A549 (cell line): ENCODE data around the gene AJUBA. TPM values are rescaled to one million over a fixed set of nuclear protein-coding genes. Genes with fewer than 3 reads are reported as not detected.

Experiments used
- CBX2 ChIP-seq: fragments of 200-600 bp; sonication (generic); IDR thresholded peaks from 2 replicates; pipeline ENCODE4 v1.6.1; 2016; ENCODE audit warnings: low read depth, mild to moderate bottlenecking, borderline replicate concordance
- CBX8 ChIP-seq: fragments of 200-600 bp; sonication (generic); IDR thresholded peaks from 2 replicates; pipeline ENCODE4 v1.6.1; 2016
- CEBPB ChIP-seq, 2 experiments: fragments of >200 bp in 1 of 2; sonication (Bioruptor Twin) in 1 of 2; formaldehyde crosslinking in 1 of 2; IDR thresholded peaks; 2 replicates each; pipeline ENCODE4 v1.6.1; 2012 to 2016
- CHD2 ChIP-seq: fragments of 150-350 bp; IDR thresholded peaks from 2 replicates; pipeline ENCODE4 v1.6.1; 2014; ENCODE audit warnings: low read length; ENCODE audit not compliant: partially characterized antibody
- CHD4 ChIP-seq: fragments of 200-600 bp; sonication (generic); IDR thresholded peaks from 2 replicates; pipeline ENCODE4 v1.6.1; 2016; ENCODE audit warnings: antibody characterized with exemption, mild to moderate bottlenecking, borderline replicate concordance
- CTCF ChIP-seq: fragments of >200 bp; sonication (Bioruptor Twin); formaldehyde crosslinking; IDR thresholded peaks from 3 replicates; pipeline ENCODE4 v1.5.1; 2016
- E2F6 ChIP-seq: IDR thresholded peaks from 2 replicates; pipeline ENCODE4 v1.6.1; 2012; ENCODE audit warnings: low read depth, borderline replicate concordance
- EHMT2 ChIP-seq: fragments of 200-600 bp; sonication (generic); IDR thresholded peaks from 2 replicates; pipeline ENCODE4 v1.6.1; 2016; ENCODE audit warnings: antibody characterized with exemption, low read depth, mild to moderate bottlenecking, moderate library complexity
- ELK1 ChIP-seq: fragments of 150-350 bp; IDR thresholded peaks from 2 replicates; pipeline ENCODE4 v1.6.1; 2014; ENCODE audit warnings: low read depth, mild to moderate bottlenecking, low read length
- EP300 ChIP-seq, 2 experiments: fragments of >200 bp; sonication (Bioruptor Twin); formaldehyde crosslinking; IDR thresholded peaks; 2 replicates in 1 of 2; 3 replicates in 1 of 2; pipeline ENCODE4 v1.6.1; 2016 to 2017
- ESRRA ChIP-seq: fragments of 150-350 bp; IDR thresholded peaks from 2 replicates; pipeline ENCODE4 v1.6.1; 2014; ENCODE audit warnings: mild to moderate bottlenecking, low read length, borderline replicate concordance
- FOSB ChIP-seq: fragments of 250-450 bp; sonication (Bioruptor Pico); IDR thresholded peaks from 2 replicates; pipeline ENCODE4 v1.5.0; 2020; ENCODE audit warnings: mild to moderate bottlenecking, moderate library complexity
- FOXS1 ChIP-seq: fragments of 250-450 bp; sonication (Bioruptor Pico); IDR thresholded peaks from 2 replicates; pipeline ENCODE4 v1.5.0; 2020; ENCODE audit warnings: mild to moderate bottlenecking, moderate library complexity
- HES2 ChIP-seq: fragments of >200 bp; sonication (Bioruptor Twin); formaldehyde crosslinking; IDR thresholded peaks from 2 replicates; pipeline ENCODE4 v1.6.1; 2016
- HEYL ChIP-seq: fragments of 250-450 bp; sonication (Bioruptor Pico); IDR thresholded peaks from 2 replicates; pipeline ENCODE4 v1.8.0; 2021; ENCODE audit warnings: mild to moderate bottlenecking, moderate library complexity
- HOXB13 ChIP-seq: fragments of 250-450 bp; sonication (Bioruptor Pico); IDR thresholded peaks from 2 replicates; pipeline ENCODE4 v1.5.0; 2020; ENCODE audit warnings: low read depth, mild to moderate bottlenecking, moderate library complexity
- HOXB5 ChIP-seq: fragments of 250-450 bp; sonication (Bioruptor Pico); IDR thresholded peaks from 2 replicates; pipeline ENCODE4 v1.5.0; 2020; ENCODE audit warnings: mild to moderate bottlenecking, moderate library complexity
- JUN ChIP-seq, 2 experiments: fragments of >200 bp; sonication (Bioruptor Twin); formaldehyde crosslinking; IDR thresholded peaks; 2 replicates in 1 of 2; 3 replicates in 1 of 2; pipeline ENCODE4 v1.6.1; 2016 to 2017
- KDM1A ChIP-seq: fragments of 200-600 bp; sonication (generic); IDR thresholded peaks from 2 replicates; pipeline ENCODE4 v1.6.1; 2016; ENCODE audit warnings: low read depth, mild to moderate bottlenecking
- MAX ChIP-seq: IDR thresholded peaks from 2 replicates; pipeline ENCODE4 v1.6.1; 2012
- MAZ ChIP-seq: fragments of 150-350 bp; IDR thresholded peaks from 2 replicates; pipeline ENCODE4 v1.6.1; 2014; ENCODE audit warnings: antibody characterized with exemption, low read depth, low read length, borderline replicate concordance
- NFE2L2 ChIP-seq: fragments of 150-350 bp; conservative IDR thresholded peaks from 2 replicates; pipeline ENCODE4 v1.6.1; 2014; ENCODE audit warnings: low read length
- PHF8 ChIP-seq: fragments of 200-600 bp; sonication (generic); IDR thresholded peaks from 2 replicates; pipeline ENCODE4 v1.6.1; 2016; ENCODE audit warnings: low read depth, mild to moderate bottlenecking, antibody characterized with exemption, moderate library complexity, borderline replicate concordance
- POLR2A ChIP-seq: IDR thresholded peaks from 2 replicates; pipeline ENCODE4 v1.6.1; 2012; ENCODE audit warnings: mild to moderate bottlenecking, low read length
- POLR2AphosphoS2 ChIP-seq: conservative IDR thresholded peaks from 2 replicates; pipeline ENCODE4 v1.6.1; 2012; ENCODE audit warnings: low read length, improper control_type of control experiment, inconsistent platforms
- RAD21 ChIP-seq, 2 experiments: fragments of >200 bp in 1 of 2; sonication (Bioruptor Twin) in 1 of 2; formaldehyde crosslinking in 1 of 2; IDR thresholded peaks in 1 of 2; conservative IDR thresholded peaks in 1 of 2; 2 replicates in 1 of 2; 3 replicates in 1 of 2; pipeline ENCODE4 v1.6.1; 2012 to 2018; ENCODE audit warnings: inconsistent platforms in 1 of 2
- RARB ChIP-seq: fragments of 250-450 bp; sonication (Bioruptor Pico); IDR thresholded peaks from 2 replicates; pipeline ENCODE4 v1.8.0; 2021; ENCODE audit warnings: mild to moderate bottlenecking, moderate library complexity
- RCOR1 ChIP-seq: fragments of 150-350 bp; IDR thresholded peaks from 2 replicates; pipeline ENCODE4 v1.6.1; 2014; ENCODE audit warnings: antibody characterized with exemption, low read length, low read depth
- RNF2 ChIP-seq: fragments of 200-600 bp; sonication (generic); IDR thresholded peaks from 2 replicates; pipeline ENCODE4 v1.6.1; 2016; ENCODE audit warnings: low read depth, mild to moderate bottlenecking, antibody characterized with exemption, moderate library complexity, borderline replicate concordance
- SREBF2 ChIP-seq: fragments of 450-650 bp; IDR thresholded peaks from 2 replicates; pipeline ENCODE4 v1.6.1; 2014; ENCODE audit warnings: mild to moderate bottlenecking, moderate library complexity
- TP53 ChIP-seq: fragments of 250-450 bp; sonication (Bioruptor Pico); IDR thresholded peaks from 2 replicates; pipeline ENCODE4 v1.5.0; 2021; ENCODE audit warnings: mild to moderate bottlenecking, moderate library complexity
- ZC3H11A ChIP-seq: fragments of 450-650 bp; IDR thresholded peaks from 2 replicates; pipeline ENCODE4 v1.6.1; 2014; ENCODE audit warnings: antibody characterized with exemption, mild to moderate bottlenecking
- polyA plus RNA-seq, 4 experiments: library from polyadenylated mRNA; depleted of rRNA in 3 of 4; stranded (reverse); fragments of >200 nt; fragmentation: RNase III in 1 of 4; extraction: RNeasy Plus Mini Kit Qiagen cat#74134 plus additional on column Dnase treatment in 1 of 4; gene quantifications; 2 replicates in 3 of 4; 3 replicates in 1 of 4; pipeline ENCODE4 v1.2.3, GENCODE V29; 2011 to 2017
- TF ChIP-seq, protein P1 (sequence below): IDR thresholded peaks from 2 replicates; pipeline ENCODE4 v1.6.1; 2012
- TF ChIP-seq, protein P2 (sequence below): fragments of >200 bp; sonication (Bioruptor Twin); formaldehyde crosslinking; IDR thresholded peaks from 3 replicates; pipeline ENCODE4 v1.6.1; 2016

AJUBA gene
- polyA plus RNA-seq, 2 of the 4 experiments (the other 2 are of a cell fraction), result 53.4 to 98.0 TPM

DNA sequence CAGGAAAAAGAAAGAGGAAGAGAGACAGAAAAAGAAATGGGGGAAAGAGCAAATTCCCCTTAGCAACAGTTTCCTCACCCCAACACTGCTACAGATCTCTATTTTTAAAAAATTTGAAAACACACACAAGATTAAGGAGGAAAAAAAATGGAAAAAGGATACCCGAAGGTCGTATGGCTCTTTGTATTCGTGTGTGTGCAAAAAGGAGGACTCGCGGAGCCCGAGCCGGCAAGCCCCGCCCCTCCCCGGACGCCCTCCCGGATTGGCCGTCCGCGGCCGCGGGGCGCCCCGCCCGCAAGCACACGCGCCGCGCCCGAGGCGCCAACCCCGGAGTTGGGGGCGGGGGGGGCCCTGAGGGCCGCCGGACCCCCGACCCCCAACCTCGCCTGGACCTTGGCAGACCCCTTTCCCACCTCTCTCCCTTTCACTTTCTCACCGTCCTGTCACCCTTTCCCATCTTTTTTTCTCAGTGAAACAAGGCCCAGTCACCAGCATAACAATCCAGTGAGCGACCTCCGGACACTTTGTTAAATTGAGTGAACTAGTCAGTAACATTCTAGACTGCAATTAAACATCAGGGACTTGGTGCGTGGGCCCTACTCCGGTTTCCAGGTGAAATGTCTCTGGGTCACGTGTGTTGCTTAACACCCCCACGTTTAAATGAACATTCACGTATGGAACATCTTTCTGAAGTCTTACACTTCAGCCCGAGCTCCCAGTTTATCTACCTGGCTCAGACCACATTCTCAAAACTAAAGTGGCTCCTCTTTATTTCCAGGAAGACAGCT is 27.8 kb upstream of the AJUBA start, which contains the start of gene C14orf93 (continued):
- TF ChIP-seq RAD21 (conservative IDR thresholded peaks at IDR 0.05 in 1 of 2, IDR thresholded peaks at IDR 0.05 in 1 of 2), result no peak
- TF ChIP-seq CEBPB (IDR thresholded peaks at IDR 0.05), result 0 out of 4 replicates have a peak, but pooled peaks of 1 of the 2 experiments have one; percentile 8
- TF ChIP-seq NFE2L2, result no peak
- TF ChIP-seq RARB (CRISPR knock-in tag), result no peak
- TF ChIP-seq, protein P1, sequence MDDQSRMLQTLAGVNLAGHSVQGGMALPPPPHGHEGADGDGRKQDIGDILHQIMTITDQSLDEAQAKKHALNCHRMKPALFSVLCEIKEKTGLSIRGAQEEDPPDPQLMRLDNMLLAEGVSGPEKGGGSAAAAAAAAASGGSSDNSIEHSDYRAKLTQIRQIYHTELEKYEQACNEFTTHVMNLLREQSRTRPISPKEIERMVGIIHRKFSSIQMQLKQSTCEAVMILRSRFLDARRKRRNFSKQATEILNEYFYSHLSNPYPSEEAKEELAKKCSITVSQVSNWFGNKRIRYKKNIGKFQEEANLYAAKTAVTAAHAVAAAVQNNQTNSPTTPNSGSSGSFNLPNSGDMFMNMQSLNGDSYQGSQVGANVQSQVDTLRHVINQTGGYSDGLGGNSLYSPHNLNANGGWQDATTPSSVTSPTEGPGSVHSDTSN, result no peak
- TF ChIP-seq E2F6, result peak; percentile 31
- TF ChIP-seq, protein P2, sequence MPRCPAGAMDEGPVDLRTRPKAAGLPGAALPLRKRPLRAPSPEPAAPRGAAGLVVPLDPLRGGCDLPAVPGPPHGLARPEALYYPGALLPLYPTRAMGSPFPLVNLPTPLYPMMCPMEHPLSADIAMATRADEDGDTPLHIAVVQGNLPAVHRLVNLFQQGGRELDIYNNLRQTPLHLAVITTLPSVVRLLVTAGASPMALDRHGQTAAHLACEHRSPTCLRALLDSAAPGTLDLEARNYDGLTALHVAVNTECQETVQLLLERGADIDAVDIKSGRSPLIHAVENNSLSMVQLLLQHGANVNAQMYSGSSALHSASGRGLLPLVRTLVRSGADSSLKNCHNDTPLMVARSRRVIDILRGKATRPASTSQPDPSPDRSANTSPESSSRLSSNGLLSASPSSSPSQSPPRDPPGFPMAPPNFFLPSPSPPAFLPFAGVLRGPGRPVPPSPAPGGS, result 0 out of 3 replicates have a peak, but pooled peaks have one; percentile 28
- TF ChIP-seq CBX2, result no peak
- no peak for TF ChIP-seq CBX8
- no peak for TF ChIP-seq HEYL (CRISPR knock-in tag)
- no peak for TF ChIP-seq CHD2
- peak; percentile 38; the same call in 1 of the 2 replicates for TF ChIP-seq PHF8
- TF ChIP-seq JUN (IDR thresholded peaks at IDR 0.05), result peak; percentile 55 to 67; a peak in 2 of 5 replicates
- TF ChIP-seq EHMT2, result no peak
- no peak for TF ChIP-seq ZC3H11A
- TF ChIP-seq HOXB5 (CRISPR knock-in tag), result no peak
- TF ChIP-seq HES2, result no peak
- no peak for TF ChIP-seq POLR2AphosphoS2
- 0 out of 2 replicates have a peak, but pooled peaks have one; percentile 32 for TF ChIP-seq MAZ
- TF ChIP-seq CHD4, result no peak
- no peak for TF ChIP-seq RNF2
- no peak for TF ChIP-seq SREBF2
- peak; percentile 34; the same call in 1 of the 2 replicates for TF ChIP-seq POLR2A
- TF ChIP-seq ESRRA, result no peak
- no peak for TF ChIP-seq EP300 (IDR thresholded peaks at IDR 0.05)
- peak; percentile 64 for TF ChIP-seq MAX
- no peak for TF ChIP-seq ELK1
- no peak for TF ChIP-seq FOXS1 (CRISPR knock-in tag)
- no peak for TF ChIP-seq RCOR1
- TF ChIP-seq CTCF, result no peak
- no peak for TF ChIP-seq FOSB
- peak; percentile 69; the same call in 1 of the 2 replicates for TF ChIP-seq KDM1A
- no peak for TF ChIP-seq HOXB13
- no peak for TF ChIP-seq TP53 (CRISPR knock-in tag)
